HepG2 (cell line): Measurements from ENCODE around the gene ELOVL7. TPM values are rescaled to one million over a fixed set of nuclear protein-coding genes. Genes with fewer than 3 reads are reported as not detected.

ENCODE experiments used
- AGO2 ChIP-seq: fragments of 200-400 bp; formaldehyde crosslinking; optimal IDR thresholded peaks from 2 replicates; pipeline ENCODE3; 2017; ENCODE audit warnings: mild to moderate bottlenecking, low read depth, low read length, moderate library complexity
- ELK4 ChIP-seq: sonication (generic); formaldehyde crosslinking; IDR thresholded peaks from 2 replicates; pipeline ENCODE4 v1.9.0; 2021; ENCODE audit warnings: missing genetic modification reagents, borderline replicate concordance
- HNRNPH1 ChIP-seq: fragments of 200-400 bp; formaldehyde crosslinking; optimal IDR thresholded peaks from 2 replicates; pipeline ENCODE3; 2017; ENCODE audit warnings: mild to moderate bottlenecking, low read depth, low read length
- HOXA7 ChIP-seq: sonication (generic); formaldehyde crosslinking; IDR thresholded peaks from 2 replicates; pipeline ENCODE4 v1.8.1; 2022; ENCODE audit warnings: mild to moderate bottlenecking, missing genetic modification reagents, moderate library complexity
- JUND ChIP-seq: sonication (generic); formaldehyde crosslinking; IDR thresholded peaks from 2 replicates; pipeline ENCODE4 v1.8.0; 2022; ENCODE audit warnings: mild to moderate bottlenecking, missing genetic modification reagents
- KAT7 ChIP-seq: IDR thresholded peaks from 2 replicates; pipeline ENCODE4 v1.6.1; 2018; ENCODE audit warnings: borderline replicate concordance, missing compliant biosample characterization
- MTA1 ChIP-seq: sonication (generic); formaldehyde crosslinking; IDR thresholded peaks from 2 replicates; pipeline ENCODE4 v1.4.0; 2020; ENCODE audit warnings: missing genetic modification reagents, mild to moderate bottlenecking, borderline replicate concordance
- TFAP4 ChIP-seq: sonication (generic); IDR thresholded peaks from 2 replicates; pipeline ENCODE4 v1.6.1; 2016; ENCODE audit warnings: low read depth, borderline replicate concordance
- ZIK1 ChIP-seq: sonication (generic); formaldehyde crosslinking; IDR thresholded peaks from 2 replicates; pipeline ENCODE4 v1.5.0; 2020; ENCODE audit warnings: mild to moderate bottlenecking, low read depth, missing genetic modification reagents, borderline replicate concordance
- ZNF136 ChIP-seq: sonication (generic); formaldehyde crosslinking; IDR thresholded peaks from 2 replicates; pipeline ENCODE4 v1.8.1; 2022; ENCODE audit warnings: low read depth, mild to moderate bottlenecking, moderate library complexity, missing genetic modification reagents
- ZNF253 ChIP-seq: sonication (generic); formaldehyde crosslinking; IDR thresholded peaks from 2 replicates; pipeline ENCODE4 v1.8.0; 2022; ENCODE audit warnings: mild to moderate bottlenecking, missing genetic modification reagents, borderline replicate concordance
- ZNF30 ChIP-seq: sonication (generic); formaldehyde crosslinking; IDR thresholded peaks from 2 replicates; pipeline ENCODE4 v1.5.0; 2020; ENCODE audit warnings: mild to moderate bottlenecking, missing genetic modification reagents
- ZNF441 ChIP-seq: sonication (generic); formaldehyde crosslinking; IDR thresholded peaks from 2 replicates; pipeline ENCODE4 v1.7.0; 2021; ENCODE audit warnings: missing genetic modification reagents, borderline replicate concordance
- ZNF563 ChIP-seq: sonication (generic); formaldehyde crosslinking; IDR thresholded peaks from 2 replicates; pipeline ENCODE4 v1.8.0; 2022; ENCODE audit warnings: mild to moderate bottlenecking, moderate library complexity, missing genetic modification reagents
- ZNF691 ChIP-seq: sonication (generic); formaldehyde crosslinking; IDR thresholded peaks from 2 replicates; pipeline ENCODE4 v1.4.0; 2020; ENCODE audit warnings: missing genetic modification reagents, low read depth, mild to moderate bottlenecking, borderline replicate concordance
- ZNF761 ChIP-seq: sonication (generic); formaldehyde crosslinking; conservative IDR thresholded peaks from 2 replicates; pipeline ENCODE4 v1.4.0; 2020; ENCODE audit warnings: mild to moderate bottlenecking, missing genetic modification reagents
- ZNF784 ChIP-seq: sonication (generic); formaldehyde crosslinking; IDR thresholded peaks from 2 replicates; pipeline ENCODE4 v1.5.1; 2020; ENCODE audit warnings: missing genetic modification reagents, mild to moderate bottlenecking, borderline replicate concordance
- ZNF879 ChIP-seq: sonication (generic); formaldehyde crosslinking; IDR thresholded peaks from 2 replicates; pipeline ENCODE4 v1.8.1; 2023; ENCODE audit warnings: missing genetic modification reagents
- polyA plus RNA-seq, 8 experiments: library from polyadenylated mRNA; depleted of rRNA in 3 of 8; stranded (reverse) in 7 of 8; unstranded in 1 of 8; fragments of >200 nt; fragmentation: Illumina TruSeq in 4 of 8; extraction: Trizol in 4 of 8; gene quantifications; 2 replicates each; pipeline versions ENCODE4 v1.2.1 to v1.2.3, GENCODE V29; 2011 to 2016; ENCODE audit warnings: low read depth in 4 of 8, missing spikeins in 1 of 8, mixed read lengths in 1 of 8; ENCODE audit not compliant: insufficient read depth in 1 of 8
- total RNA-seq, 5 experiments: library from RNA; depleted of rRNA; stranded (reverse); fragments of >200 nt; fragmentation: Illumina TruSeq; extraction: Trizol; gene quantifications; 2 replicates each; pipeline ENCODE4 v1.2.3, GENCODE V29; 2016; ENCODE audit warnings: low read depth in 1 of 5
- TF ChIP-seq, protein P1 (sequence below): sonication (generic); formaldehyde crosslinking; IDR thresholded peaks from 2 replicates; pipeline ENCODE4 v1.5.1; 2020; ENCODE audit warnings: mild to moderate bottlenecking, missing genetic modification reagents, moderate library complexity

ELOVL7 gene
- total and polyA plus RNA-seq, 2 of the 13 experiments (the other 11 are each of a cell fraction or from before 2014, with no cell fraction given) = 4.5 to 7.3 TPM

GRCh38 chr5:60843386-60843935 is 608 bp downstream of the ELOVL7 start (continued):
- 0 out of 2 replicates have a peak, but pooled peaks have one; percentile 35 for TF ChIP-seq ZNF441 (CRISPR knock-in tag)
- TF ChIP-seq ZNF30 (CRISPR knock-in tag) = 0 out of 2 replicates have a peak, but pooled peaks have one; percentile 52
- 0 out of 2 replicates have a peak, but pooled peaks have one; percentile 13 for TF ChIP-seq ZNF784
- no peak for TF ChIP-seq ZNF879 (CRISPR knock-in tag)
- TF ChIP-seq ZNF253 (CRISPR knock-in tag) = 0 out of 2 replicates have a peak, but pooled peaks have one; percentile 32
- TF ChIP-seq ZNF691 (CRISPR knock-in tag) = 0 out of 2 replicates have a peak, but pooled peaks have one; percentile 19
- peak; percentile 53; the same call in 1 of the 2 replicates for TF ChIP-seq ZNF761 (CRISPR knock-in tag)
- no peak for TF ChIP-seq ZNF136
- peak; percentile 53; the same call in 1 of the 2 replicates for TF ChIP-seq MTA1 (CRISPR knock-in tag)
- TF ChIP-seq, protein P1, sequence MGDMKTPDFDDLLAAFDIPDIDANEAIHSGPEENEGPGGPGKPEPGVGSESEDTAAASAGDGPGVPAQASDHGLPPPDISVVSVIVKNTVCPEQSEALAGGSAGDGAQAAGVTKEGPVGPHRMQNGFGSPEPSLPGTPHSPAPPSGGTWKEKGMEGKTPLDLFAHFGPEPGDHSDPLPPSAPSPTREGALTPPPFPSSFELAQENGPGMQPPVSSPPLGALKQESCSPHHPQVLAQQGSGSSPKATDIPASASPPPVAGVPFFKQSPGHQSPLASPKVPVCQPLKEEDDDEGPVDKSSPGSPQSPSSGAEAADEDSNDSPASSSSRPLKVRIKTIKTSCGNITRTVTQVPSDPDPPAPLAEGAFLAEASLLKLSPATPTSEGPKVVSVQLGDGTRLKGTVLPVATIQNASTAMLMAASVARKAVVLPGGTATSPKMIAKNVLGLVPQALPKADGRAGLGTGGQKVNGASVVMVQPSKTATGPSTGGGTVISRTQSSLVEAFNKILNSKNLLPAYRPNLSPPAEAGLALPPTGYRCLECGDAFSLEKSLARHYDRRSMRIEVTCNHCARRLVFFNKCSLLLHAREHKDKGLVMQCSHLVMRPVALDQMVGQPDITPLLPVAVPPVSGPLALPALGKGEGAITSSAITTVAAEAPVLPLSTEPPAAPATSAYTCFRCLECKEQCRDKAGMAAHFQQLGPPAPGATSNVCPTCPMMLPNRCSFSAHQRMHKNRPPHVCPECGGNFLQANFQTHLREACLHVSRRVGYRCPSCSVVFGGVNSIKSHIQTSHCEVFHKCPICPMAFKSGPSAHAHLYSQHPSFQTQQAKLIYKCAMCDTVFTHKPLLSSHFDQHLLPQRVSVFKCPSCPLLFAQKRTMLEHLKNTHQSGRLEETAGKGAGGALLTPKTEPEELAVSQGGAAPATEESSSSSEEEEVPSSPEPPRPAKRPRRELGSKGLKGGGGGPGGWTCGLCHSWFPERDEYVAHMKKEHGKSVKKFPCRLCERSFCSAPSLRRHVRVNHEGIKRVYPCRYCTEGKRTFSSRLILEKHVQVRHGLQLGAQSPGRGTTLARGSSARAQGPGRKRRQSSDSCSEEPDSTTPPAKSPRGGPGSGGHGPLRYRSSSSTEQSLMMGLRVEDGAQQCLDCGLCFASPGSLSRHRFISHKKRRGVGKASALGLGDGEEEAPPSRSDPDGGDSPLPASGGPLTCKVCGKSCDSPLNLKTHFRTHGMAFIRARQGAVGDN = no peak
- TF ChIP-seq ZIK1 = no peak
- peak; percentile 58 for TF ChIP-seq AGO2
- no peak for TF ChIP-seq ELK4 (CRISPR knock-in tag)
- TF ChIP-seq HOXA7 (CRISPR knock-in tag) = no peak
- 0 out of 2 replicates have a peak, but pooled peaks have one; percentile 57 for TF ChIP-seq KAT7 (CRISPR knock-in tag)
- no peak for TF ChIP-seq HNRNPH1
- TF ChIP-seq ZNF563 (CRISPR knock-in tag) = peak; percentile 35; the same call in 1 of the 2 replicates
- TF ChIP-seq TFAP4 = no peak
- no peak for TF ChIP-seq JUND (CRISPR knock-in tag)
